GM18498 (cell line): ENCODE results near the gene GNPDA1.
A peak's percentile ranks its signal among the peaks of the same experiment; 100 is the strongest.
"Not testable (repeated sequence)": the region's sequence is repeated elsewhere in the genome, so short reads cannot be mapped to it uniquely, and the experiment has no call there.

ENCODE experiments used
- ATAC-seq: cut with Tn5 transposase; IDR thresholded peaks from one replicate; pipeline ENCODE4 v1.9.1; 2021; ENCODE audit warnings: mild to moderate bottlenecking, moderate library complexity; ENCODE audit not compliant: unreplicated experiment

The GNPDA1 gene

DNA sequence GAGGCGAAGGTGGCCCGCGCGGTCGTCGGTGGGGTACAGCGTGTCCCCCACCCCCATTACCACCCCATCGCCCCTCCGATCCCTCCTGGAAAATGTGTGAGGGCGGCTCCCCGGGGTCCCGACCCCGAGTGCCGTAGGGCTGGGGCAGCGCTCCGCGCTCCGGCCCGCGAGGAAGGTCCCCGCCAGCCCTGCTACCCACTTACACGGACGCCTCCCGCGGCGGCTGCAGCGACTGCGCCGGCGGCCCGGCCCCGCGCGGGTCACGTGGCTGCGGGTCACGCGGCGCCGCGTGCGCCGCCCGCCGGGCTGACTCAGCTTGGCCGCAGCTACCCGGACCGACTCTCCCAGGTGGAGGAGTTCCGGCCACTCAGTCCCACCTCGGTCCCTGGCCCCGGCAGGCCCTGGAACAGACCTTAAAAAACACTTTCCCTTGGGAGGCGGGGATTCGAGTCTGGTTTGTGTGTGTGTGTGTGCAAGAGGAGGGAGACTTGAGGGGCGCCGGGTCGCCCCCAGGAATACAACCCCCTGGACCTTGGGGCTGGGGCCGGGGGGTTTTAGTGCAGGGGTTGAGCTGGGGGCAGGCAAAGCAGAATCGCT, at the start of gene GNPDA1:
TSS of gene GNPDA1 (minus strand) at position 236 of the 597 bp plus-strand sequence. CDS start 992 bp downstream, outside the sequence.
- ATAC-seq, result peak; percentile 82

DNA sequence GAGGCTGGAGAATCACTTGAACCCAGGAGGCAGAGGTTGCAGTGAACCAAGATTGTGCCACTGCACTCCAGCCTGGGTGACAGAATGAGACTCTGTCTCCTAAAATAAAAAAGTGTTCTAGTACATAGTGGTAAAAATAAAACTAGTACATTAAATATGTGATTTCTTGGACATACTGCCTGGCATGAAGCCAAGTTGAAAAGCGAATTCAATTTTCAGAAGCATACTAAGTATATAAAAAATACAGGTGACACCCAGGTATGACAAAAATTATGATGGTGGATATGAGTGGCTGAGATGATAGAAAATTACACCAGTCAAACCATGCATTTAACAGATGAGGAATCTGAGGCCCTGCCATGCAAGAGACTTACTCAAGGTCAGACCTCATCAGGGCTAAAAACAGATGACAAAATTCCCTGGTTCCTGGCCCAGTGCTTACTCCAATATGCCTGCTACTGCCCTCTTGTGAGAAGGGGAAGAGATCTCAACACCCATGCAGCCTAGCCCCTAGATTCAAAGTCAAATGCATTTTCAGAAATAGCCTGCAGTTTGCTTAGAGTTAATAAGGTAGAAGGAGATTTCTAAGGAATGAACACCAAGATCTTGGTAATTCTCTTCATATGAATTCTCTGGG, 46.6 kb upstream of the GNPDA1 start:
- ATAC-seq, result no peak

DNA sequence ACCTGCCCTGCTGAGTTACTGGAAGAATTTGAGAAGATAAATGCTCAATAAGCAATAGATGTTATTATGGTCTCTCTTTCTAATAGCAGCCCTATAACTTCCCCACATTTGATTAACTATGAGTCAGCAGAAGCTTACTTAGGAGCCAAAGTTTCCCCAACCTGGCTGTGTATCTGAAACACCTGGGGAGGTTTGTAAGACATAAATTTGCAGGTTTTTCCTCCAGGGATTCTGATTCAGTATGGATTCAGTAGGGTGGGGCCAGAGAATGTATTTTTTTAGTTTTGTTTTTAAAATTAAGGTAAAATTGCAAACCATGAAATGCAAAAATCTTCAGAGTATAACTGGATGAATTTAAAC, 44.9 kb upstream of the GNPDA1 start:
- ATAC-seq, result no peak

DNA sequence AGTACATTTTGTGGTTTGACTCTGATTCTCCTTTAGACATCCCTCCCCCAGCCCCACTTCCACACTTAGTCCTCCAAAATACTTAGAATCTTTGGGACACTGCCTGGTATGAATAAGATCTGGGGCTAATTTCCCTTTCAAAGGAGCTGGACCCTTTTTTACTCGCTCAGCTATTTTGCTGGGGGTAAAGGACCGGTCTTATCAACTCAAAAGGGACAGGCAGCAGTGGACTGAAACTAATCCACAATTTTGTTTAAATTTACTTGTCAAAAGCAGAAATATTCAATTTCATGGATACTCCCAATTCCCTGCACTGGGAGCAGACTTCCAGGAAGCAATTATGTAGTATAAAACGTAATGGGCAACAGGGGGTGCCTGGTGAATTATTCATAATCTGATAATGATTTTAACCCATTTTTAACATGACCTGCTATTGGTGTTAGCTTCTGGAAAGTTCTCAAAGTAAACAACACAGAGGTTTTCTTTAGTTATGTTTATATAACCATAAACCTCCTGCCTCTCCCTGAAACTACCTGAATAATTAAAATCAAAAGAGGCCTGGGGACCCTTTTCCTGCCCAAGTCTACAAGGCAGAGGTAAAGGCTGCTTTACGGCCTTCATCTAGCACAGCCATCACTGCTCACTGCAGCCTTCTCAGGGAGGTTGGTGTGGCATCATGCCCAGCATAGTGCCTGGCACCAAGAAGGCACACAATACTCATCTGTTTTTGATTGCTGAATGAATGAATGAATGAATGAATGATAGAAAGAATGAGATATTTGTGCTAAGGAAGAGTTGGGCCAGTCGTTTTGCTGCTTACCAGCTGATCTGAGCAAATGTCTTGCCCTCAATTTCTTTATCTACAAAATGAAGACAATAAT, 44.2 kb upstream of the GNPDA1 start:
- no peak for ATAC-seq

DNA sequence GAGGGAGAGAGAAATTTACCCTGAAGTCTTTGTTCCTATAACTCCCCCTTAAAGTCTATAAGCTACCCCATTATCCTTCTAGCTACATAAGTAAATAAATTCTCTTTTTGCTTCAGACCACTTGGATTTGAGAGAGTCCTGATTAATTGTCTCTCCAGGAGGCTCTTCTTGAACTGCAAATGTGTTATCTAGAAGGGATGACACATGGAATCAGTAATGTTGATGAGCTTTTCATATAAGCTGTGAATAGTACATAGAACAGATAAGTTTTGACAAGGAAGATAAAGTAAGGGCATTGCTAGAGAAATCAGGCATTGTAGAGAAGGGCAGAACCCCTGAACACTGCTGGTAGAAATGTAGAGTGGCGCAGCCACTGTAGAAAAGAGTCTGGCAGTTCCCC, 42.5 kb upstream of the GNPDA1 start:
- no peak for ATAC-seq

DNA sequence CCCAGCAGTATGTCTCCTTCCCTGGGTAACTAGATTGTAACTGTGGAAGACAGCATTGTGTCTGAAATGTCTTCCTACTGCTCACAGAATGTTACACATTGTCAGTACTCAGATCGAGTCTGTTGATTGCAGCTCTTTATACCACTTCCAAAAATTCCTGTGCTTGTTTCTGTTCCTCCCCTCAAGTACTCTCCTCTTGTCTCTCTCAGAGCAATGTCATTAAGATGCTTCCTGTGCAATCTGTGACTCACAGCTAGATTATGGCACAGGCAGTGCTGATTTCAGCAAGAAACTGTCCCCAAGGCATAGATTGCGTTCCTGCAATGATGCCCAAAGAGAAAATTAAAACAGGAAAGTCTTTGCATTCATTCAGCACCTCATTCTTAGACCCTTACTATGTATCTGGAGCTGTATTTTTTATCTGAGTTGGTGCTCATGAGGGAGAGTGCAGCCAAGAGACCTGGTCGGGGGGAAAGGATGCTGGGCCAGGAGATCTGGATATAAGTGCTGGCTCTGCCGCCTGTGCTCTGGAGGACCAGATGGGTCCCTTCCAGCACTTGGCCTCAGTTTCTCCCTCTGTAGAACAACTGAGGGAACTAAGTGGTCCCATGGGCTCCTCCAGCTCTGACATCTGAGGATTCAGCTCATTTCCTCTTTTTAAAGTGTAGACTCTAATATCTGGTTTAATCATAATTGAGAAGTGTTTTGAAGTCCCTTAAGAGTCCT, 40.8 kb upstream of the GNPDA1 start:
- ATAC-seq, result no peak

DNA sequence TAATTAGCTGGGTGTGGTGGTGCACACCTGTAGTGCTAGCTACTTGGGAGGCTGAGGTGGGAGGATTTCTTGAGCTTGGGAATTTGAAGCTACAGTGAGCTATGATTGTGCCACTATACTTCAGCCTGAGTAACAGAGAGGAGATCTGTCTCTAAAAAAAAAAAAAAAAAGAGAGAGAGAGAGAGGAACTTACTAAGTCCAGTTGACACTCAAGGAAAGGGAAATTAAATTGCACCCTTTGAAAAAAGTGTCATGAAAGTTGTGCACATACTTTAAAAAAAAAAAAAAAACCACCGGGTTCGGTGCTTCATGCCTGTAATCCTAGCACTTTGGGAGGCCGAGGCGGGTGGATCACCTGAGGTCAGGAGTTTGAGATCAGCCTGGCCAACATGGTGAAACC, 39.2 kb upstream of the GNPDA1 start:
- ATAC-seq, result not testable (repeated sequence)

DNA sequence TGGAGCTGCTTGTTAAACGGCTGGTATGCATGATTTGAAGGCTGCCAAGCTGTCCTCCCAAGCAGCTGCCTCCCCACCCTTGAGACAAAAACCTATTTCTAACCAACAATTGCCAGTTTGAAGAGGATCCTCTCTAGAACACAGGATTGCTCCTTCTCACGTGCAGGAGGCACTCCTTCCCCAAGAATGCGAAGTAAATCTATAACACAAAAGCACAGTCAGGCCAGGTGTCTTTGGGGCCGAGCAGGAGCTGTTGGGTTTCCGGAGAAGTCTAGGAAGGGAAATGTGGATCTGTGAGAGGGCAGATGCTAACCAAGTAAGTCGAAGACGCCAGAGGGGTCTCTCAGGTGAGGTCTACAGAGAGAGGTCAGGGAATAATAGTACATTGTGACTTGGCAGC, 35.4 kb upstream of the GNPDA1 start:
- ATAC-seq, result no peak

DNA sequence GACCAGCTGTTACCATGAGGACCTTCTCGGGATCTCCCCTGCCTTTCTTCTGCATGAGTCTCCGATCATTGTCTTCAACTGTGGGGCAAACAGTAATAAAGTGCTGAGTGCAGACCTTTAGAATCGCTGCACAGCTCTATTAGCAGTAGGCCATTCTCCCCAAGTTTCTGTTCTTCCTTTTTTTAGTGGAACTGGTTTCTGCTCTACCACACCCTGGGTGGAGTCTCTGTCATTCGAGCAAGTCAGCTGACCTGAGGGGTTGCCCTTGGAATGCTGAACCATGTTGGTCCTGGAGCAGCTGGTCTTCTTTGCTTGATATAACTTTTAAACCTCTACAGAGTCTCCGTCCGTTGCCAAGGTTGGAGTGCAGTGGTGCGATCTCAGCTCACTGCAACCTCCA, 33.4 kb upstream of the GNPDA1 start:
- no peak for ATAC-seq

DNA sequence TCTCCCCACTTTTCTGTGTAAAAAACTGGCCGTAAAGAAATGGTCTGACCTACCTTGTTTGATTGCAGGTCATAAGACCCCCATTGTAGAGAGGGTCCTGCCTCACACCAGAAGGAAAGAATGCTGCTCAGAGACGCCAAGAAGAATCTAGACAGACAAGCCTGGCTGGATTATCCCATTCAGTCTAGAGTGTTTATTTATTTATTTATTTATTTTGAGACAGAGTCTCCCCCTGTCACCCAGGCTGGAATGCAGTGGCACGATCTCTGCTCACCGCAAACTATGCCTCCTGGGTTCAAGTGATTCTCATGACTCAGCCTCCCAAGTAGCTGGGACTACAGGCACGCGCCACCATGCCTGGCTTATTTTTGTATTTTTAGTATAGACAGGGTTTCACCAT, 28.1 kb upstream of the GNPDA1 start:
- ATAC-seq, result not testable (repeated sequence)

DNA sequence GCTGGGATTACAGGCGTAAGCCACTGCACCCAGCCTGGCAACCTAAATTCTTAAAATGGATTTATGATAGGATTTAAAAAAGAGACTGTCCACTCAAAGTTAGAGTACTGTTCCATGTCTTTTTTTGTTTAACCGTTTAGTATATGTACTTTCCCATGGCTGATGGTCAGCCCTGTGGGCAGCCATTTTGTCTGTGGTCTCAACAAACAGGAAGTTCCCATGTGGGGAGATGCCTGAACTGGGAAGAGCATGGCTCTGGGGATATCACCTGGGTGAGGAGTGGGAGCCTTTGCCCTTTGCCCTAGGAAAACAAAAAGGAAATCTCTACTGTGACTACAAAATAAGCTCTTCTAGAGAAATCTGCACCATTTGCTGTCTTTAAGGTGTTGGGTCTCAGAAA, 27.5 kb upstream of the GNPDA1 start:
- ATAC-seq, result no peak

DNA sequence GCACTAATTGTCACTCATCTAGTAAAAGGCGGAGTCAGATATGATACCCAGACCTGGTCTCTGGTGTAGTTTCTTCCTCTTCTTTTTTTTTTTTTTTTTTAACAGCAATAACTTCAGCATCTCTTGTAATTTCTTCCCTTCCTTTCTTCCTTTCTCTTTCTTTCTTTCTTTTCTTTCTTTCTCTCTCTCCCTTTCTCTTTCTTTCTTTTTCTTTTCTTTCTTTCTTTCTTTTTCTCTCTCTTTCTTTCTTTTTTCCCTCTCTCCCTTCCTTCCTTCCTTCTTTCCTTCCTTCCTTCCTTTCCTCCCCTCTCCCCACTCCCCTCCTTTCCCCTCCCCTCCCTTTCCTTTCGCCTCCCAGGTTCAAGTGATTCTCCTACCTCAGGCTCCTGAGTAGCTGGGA, 25.9 kb upstream of the GNPDA1 start:
- ATAC-seq, result no peak

DNA sequence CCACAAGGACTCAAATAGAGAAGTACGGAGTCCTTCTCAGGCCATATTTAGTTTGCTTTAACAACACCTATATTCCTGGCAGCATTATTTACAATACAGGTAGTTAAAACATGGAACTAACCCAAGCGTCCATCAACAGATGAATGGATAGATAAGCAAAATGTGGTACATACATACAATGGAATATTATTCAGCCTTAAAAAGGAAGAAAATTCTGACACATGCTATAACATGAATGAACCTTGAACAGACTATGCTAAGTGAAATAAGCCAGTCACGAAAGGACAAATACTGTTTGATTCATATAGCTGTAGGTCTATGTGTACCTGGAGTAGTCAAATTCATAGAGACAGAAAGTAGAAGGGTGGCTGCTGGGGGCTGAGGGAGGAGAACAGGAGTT, 24.8 kb upstream of the GNPDA1 start:
- not testable (repeated sequence) for ATAC-seq

DNA sequence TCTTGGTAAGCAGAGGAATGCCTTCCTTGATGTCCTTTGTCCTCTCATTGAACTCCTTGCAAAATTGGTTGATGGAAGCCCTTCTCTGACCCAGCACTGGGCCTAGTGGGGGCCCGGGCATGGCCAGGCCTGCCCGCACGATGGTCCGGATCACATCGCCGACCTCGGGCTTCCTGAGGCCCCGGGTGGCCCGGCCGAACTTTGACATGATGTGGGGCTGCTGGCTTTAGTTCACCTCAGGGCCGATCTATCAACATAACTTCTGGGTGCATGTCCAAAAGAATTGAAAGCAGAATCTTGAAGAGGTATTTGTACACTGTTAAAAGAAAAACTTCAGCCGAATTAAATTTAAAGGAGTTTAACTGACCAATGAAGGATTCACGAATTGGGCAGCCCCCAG, 24.1 kb upstream of the GNPDA1 start:
- no peak for ATAC-seq

DNA sequence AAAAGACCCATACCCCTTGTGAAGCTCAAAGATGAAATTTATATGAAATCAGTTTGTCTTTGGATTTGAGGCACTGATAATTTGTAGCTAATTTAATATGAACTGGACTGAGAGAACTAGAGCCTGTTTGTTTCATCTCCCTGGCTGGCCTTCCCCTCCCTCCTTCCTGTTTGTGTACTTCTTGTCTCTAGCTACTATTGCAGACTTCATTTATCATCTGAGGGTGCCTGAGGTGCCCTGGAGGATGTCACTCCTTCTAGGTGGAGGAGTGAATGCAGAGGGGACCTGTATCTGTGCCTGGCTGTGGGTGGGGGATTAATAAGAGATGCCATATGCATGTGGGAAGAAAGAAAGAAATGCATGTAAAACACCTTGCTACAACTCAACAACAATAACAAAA, 22.2 kb upstream of the GNPDA1 start:
- ATAC-seq, result no peak

DNA sequence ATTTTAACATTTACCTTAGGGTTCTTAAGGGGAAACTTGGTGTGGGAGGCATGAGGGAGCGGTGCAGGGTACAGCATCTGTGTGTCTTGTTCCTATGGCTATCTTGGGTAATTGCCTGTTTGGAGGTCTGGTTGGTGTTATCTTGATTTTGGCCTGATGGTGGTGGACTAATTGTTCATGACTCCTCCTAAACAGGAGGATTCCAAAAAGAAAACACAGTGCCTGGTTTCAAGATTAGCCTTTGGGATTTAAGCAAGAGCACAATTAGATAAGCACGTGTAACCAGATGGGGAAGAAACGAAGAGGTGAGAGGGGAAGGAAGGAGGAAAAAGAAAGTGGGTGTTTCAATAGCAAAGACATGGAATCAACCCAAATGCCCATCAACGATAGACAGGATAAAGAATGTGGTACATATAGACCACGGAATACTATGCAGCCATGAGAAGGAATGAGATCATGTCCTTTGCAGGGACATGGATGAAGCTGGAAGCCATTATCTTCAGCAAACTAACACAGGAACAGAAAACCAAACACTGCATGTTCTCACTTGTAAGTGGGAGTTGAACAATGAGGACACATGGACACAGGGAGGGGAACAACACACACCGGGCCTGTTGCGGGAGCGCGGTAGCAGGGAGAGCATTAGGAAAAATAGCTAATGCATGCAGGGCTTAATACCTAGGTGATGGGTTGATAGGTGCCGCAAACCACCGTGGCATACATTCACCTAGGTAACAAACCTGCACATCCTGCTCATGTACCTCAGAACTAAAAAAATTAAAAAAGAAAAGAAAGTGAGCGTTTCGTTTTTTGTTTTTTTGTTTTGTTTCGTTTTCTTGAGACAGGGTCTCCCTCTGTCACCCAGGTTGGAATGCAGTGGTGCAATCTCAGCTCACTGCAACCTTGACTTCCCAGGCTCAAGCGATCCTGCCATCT, 21.1 kb upstream of the GNPDA1 start:
- not testable (repeated sequence) for ATAC-seq

DNA sequence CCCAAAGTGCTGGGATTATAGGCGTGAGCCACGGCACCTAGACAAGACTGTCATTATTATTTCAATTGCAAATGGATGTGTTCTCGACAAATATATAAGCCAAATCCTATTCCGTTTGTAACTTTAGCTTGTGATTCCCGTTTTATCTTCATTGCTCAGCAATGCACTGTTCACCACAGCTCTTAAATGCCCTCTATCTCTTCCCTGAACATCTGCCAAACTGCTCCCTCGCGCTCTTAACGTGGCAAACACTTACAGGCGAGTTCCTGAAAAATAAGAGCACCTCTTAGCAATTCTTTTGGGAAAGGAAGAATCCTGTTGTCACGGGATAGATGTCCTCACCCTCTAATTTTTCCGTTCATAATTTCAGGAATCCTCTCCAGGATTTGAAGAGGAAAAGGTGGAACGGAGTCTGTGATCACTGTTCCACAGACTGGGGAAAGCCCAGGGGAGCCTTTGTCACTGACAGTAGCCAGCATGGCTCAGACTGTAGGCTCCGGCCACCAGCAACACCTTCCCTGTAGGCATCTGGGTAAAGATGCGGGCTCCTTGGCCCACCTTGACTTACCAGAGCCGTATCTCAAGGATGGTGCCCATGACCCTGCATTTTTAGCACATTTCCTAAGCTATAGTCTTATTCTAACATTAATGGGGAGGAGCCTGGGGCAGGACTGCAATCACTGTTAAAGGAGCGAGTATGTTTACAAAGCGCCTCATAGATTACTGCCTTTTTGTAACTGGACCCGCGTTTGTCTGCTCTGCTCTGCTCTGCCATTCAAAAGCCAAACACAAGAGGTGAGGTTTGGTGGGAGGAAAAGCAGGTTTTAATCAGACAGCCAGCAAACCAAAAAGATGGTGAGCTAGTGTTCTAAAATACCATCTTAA, 20.2 kb upstream of the GNPDA1 start:
- ATAC-seq, result no peak

DNA sequence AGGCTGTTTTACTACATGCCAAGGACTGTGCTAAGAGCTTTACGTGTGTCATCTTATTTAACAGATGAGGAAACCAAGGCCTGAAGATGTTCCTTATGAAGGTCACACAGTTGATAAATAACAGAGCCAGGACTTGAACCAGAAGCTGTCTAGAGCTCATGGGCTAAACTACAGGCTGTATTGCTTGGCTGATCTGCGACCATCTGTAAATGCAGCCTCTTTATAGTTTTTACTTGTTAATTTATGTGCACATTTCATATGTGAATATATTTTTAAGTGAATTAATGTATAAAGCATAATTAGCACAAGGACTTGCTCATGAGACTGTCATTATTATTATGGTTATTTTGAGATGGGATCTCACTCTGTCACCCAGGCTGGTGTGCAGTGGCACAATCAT, 19.3 kb upstream of the GNPDA1 start:
- ATAC-seq, result no peak

DNA sequence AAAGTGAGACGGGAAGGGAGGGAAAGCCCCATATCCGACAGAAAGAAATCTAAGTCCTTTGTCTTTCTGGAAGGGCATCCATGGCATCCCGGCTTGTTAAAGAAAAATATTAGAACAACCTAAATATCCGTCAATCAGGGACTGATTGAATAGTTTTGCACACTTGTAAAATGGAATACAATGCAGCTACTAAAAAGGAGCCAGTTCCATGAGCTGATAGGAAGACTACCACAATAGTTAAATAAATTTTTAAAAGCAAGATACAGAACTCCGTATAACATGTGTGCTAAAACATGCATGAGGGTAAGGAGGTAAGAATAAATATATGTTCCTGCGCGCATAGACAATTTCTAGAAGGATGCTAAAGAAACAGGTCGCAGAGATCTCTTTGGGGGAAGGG, 12.8 kb upstream of the GNPDA1 start:
- no peak for ATAC-seq
